NCI-H82 (cell line): ENCODE data around the gene CCNJL.

ENCODE experiments used
- DNase-seq: peaks from one replicate; lab custom pipeline; 2025; lab: John Stamatoyannopoulos, UW

The CCNJL gene

GRCh38 chr5:160221082-160221481 lies 91.3 kb downstream of the CCNJL start:
- DNase-seq: no peak

DNA sequence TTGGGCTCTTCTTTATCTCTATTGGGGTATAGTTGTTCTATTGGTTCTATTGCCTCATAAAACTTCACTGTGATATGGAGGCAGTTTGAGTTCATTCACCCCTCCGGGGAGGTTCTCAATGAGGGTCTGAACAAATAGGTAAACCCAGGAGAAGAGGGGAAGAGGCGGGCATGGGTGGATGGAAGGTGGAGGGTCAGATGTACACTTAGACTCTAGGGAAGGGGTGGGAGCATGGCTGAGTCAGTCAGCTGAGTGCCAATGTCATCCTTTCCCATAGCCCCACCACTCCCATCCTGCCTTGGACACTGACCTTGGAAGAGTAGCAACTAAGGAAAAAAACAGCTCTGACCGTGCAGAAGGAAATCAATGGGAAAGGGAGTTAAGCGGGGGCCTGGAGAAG lies 93.0 kb downstream of the CCNJL start:
- no peak for DNase-seq

DNA sequence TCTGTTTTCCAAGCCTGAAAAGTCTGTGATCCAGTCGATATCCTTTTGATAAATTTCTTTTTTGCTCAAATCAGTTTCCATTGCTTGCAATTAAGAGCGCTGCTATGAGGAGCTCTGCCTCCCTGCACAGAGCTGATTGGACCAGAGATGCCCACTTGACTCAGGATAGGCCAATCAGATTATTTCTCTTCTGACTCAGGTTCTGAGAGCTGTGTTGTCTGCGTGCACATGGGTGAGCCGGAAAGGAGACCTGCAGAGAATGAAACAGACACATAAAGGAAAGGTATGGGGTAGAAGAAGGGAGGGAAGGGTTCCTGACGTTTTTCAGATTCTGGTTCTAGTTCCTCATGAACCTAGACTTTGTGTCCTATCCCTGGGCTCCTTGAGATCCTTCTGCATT lies 98.8 kb downstream of the CCNJL start:
- DNase-seq: no peak

- no peak for DNase-seq
Measured at GRCh38 chr5:160211352-160211751, 101.0 kb downstream of the CCNJL start.

- DNase-seq: no peak
Measured at GRCh38 chr5:160210606-160211005, 101.8 kb downstream of the CCNJL start.

GRCh38 chr5:160209917-160210316 lies 102.4 kb downstream of the CCNJL start:
- DNase-seq: peak; percentile 29

DNA sequence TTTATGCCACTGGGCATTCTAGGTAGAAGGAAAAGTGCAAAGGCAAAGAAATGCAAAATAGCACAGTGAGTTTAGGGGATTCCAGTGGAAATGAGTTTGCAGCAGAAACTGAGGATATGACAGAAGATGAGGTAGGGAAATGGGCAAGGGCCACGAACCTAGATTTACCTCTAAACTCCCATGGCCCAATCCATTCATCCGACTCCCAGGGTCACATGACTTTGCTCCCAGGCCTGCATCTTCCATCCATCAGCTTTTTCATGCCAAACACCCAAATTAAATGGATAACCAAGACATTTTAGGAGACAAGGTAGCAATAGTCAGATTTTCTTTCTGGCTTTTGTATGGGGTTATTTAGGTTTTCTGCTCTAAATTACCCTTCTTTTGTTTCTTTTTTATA lies 105.3 kb downstream of the CCNJL start:
- no peak for DNase-seq
